ENCODE results near the gene ZNF428.
"Not testable (repeated sequence)": the region's sequence is repeated elsewhere in the genome, so short reads cannot be mapped to it uniquely, and the experiment has no call there.

ZNF428 gene

DNA sequence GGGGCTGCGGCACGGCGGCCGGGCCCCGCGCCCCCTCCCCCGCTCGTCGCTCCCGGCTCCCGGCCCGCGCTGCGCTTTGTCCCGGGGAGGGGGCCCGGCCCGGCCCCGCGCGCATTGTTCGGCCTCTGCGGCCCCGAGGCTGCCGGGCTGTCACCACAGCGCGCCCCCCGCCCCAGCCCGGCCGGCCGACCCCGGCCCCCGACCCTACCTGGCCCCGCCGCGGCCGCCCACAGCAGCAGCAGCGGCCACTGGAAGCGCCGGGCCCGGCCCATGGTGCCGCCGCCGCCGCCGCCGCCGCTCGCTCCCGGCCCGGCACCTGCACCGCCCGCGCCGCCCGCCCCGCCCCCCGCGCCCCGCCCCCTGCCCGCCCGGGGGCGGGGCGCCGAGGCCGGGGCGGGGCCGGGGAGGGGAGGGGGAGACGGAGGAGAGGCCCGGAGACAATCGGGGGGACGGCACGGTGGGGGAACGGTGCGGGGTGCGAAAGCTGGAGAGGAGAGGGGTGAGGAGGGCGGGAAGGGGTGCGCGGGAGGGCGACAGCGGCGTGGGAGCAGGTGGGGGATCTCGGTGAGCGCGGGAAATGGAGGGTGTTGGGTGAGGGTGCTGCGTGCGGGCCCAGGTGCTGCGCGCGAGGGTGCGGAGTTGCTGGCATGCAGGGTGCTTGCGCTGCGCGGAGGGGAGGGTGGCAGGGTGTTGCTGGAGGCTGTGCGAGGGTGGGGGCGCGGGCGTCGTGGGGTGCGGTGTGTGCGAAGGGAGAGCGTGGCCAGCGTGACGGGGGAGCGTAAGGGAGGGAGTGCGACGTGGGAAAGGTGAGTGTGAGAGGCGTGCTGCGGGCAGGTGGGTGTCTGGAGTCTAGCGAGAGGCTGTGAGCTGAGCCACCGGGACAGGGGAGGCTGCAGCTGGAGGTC lies 20.3 kb upstream of the ZNF428 start, which contains the start of gene CADM4:
Gene CADM4, minus strand, starts transcription at position 332 of the 905 bp plus-strand sequence. Its CDS starts 60 bp downstream, at position 272.
- DNase-seq (ENCODE audit: low read depth in 2 of 2): peak in 1 of 2 donors; percentile 16

DNA sequence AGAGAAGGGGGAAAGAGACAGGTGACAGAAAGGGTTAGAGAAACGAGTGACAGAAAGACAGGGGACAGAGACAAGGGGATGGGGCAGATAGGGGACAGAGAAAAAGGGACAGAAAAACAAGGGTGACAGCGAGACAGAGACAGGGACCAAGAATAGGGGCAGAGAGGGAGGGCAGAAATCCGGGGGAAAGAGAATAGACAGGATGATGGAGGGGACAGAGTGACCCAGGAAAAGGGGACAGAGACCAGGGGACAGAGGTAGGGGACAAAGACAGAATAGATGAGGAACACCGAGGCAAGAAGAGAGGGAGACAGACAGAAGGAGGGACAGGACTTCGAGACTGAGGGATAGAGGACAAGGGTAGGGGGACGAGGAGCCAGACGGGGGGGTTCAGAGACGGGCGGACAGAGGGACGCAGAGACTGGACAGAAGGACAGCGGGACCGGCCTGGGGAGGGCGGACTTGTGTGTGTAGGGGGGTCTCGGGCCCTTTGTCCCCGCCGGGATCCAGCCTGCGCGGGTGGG lies 19.6 kb upstream of the ZNF428 start:
- DNase-seq (ENCODE audit: low read depth in 2 of 2): no peak

- DNase-seq (ENCODE audit: low read depth in 2 of 2): no peak
Measured at GRCh38 chr19:43638214-43638994, 19.0 kb upstream of the ZNF428 start.

DNA sequence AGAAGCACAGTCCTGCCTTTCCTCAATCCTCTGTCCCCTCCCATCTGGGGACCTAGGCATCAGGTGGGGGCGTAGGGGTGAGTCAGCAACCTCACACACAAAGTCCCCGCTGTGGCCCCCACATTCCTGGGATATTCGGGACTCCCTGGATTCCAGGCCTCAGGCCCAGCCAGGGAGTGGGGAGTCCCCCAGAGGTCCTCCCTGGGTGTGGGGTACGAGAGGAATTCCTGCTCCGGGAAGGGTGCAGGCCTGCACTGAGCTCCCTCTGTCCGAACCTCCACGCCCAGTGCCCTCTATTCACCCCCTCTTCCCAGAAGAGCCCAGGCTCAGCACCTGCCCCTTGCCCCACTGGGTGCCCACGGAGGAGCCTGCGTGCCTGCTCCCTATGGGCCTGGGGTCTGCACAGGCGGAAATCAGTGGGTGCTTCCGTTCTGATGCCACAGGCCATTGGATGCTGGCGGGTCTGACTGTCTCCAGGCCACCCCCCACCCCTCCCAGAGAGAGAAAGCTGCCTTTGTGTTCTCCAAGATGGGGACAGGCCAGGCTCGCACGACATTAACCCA lies 16.8 kb upstream of the ZNF428 start:
- DNase-seq (ENCODE audit: low read depth in 2 of 2): no peak

DNA sequence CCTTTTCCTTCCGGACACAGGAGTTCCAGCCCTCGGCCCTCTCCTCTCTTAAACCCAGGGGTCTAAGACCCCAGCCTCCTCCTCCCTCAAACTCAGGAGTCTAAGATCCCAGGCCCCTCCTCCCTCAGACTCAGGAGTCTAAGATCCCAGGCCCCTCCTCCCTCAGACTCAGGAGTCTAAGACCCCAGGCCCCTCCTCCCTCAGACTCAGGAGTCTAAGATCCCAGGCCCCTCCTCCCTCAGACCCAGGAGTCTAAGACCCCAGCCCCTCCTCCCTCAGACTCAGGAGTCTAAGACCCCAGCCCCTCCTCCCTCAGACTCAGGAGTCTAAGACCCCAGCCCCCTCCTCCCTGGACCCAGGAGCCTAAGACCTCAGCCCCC lies 16.1 kb upstream of the ZNF428 start:
- not testable (repeated sequence) for DNase-seq (ENCODE audit: low read depth in 2 of 2)

DNA sequence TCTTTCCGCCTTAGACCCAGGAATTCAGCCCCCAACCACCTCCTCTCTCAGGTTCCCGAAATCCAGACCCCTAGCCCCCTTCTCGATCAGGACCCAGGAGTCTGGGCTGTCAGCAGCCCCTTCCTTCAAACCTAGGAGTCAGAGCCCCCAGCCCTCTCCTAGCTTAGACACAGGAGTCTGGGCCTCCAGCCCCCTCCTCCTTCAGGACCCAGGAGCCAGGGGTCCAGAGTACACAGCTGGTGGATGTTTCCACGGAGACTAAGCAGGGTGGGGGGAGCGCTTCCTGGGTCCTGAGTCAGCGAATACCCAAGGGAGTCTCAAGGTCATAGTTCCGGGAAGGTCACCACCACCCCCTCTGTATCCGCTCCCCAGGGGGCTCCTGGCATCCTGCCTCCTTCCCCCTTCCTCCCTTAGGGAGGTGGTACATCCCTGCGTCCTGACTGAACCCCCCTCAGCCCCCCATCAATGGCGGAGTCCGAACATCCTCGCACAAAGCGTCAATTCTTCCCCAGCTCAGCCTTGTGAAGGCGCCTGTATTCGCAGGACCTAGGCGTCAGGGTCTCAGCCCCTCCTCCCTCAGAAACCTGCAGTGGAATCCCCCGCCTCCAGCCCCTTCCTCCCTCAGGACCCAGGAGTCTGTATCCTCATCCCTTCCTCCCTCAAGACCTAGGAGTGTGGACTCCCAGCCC lies 15.6 kb upstream of the ZNF428 start:
- DNase-seq (ENCODE audit: low read depth in 2 of 2): no peak

GRCh38 chr19:43634506-43634871 lies 15.1 kb upstream of the ZNF428 start:
- no peak for DNase-seq (ENCODE audit: low read depth in 2 of 2)

GRCh38 chr19:43634068-43634467 lies 14.6 kb upstream of the ZNF428 start:
- DNase-seq (ENCODE audit: low read depth in 2 of 2): no peak

DNA sequence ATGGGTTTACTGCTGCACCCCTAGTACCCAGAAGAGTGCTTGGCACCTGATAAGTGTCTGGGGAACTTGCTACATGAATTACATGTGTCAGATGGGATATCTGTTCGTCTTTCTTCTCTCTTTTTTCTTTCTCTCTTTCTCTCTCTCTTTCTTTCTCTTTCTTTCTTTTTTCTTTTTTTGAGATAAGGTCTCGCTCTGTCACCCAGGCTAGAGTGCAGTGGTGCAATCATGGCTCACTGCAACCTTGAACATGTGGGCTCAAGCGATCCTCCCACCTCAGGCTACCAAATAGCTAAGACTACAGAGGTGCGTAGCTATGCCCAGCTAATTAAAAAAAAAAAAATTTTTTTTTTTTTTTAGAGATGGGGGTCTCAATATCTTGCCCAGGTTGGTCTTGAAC lies 14.1 kb upstream of the ZNF428 start:
- no peak for DNase-seq (ENCODE audit: low read depth in 2 of 2)

GRCh38 chr19:43631491-43631890 lies 12.1 kb upstream of the ZNF428 start:
- DNase-seq (ENCODE audit: low read depth in 2 of 2): no peak

DNA sequence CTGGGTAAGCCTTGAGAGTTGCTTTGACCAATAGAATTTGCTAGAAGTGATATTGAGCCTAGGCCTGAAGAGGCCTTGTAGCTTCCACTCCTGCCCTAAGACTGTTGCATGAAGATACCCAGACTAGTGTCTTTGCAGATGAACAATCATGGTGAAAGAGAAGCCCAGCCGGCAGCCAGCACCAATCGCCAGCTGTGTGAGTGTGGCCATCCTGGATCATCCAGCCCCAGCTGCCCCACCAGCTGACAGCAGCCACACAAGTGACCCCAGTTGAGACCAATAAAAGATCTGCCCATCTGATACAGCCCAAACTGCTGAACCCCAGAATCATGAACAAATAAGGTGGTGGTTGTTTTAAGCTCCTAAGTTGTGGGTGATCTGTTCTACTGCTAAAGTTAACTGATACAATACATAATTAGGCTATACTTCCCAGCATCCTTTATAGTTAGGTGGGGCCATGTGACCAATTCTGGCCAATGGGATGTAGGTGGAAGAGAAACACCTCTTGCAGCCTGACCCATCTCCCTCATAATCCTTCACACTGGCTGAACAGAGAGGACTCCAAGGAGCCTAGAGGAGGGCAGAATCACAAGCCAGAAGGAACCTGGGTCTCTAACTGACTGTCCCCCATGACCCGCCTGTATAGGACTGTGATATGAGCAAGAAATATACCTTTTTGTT lies 9.4 kb upstream of the ZNF428 start:
- no peak for DNase-seq (ENCODE audit: low read depth in 2 of 2)

DNA sequence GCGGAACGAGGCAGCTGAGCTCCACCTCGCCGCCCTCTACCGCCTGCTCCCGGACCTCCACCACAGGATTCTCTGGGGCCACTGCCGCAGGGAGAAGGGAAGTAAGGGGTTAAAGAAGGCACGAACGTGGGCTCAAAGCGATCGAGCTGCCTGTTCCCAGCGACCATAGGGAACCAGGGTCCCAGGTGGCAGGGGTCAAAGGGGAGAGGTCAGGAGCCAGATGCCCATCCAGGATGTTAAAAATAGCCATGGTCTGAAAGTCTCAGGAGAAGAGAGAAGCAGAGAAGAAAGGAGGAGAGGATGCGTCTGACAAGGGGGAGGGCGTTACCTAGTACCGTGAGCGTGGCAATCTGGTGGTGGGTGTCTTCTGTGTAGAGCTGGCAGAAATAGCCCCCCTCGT lies 7.4 kb upstream of the ZNF428 start:
- DNase-seq (ENCODE audit: low read depth in 2 of 2): no peak

DNA sequence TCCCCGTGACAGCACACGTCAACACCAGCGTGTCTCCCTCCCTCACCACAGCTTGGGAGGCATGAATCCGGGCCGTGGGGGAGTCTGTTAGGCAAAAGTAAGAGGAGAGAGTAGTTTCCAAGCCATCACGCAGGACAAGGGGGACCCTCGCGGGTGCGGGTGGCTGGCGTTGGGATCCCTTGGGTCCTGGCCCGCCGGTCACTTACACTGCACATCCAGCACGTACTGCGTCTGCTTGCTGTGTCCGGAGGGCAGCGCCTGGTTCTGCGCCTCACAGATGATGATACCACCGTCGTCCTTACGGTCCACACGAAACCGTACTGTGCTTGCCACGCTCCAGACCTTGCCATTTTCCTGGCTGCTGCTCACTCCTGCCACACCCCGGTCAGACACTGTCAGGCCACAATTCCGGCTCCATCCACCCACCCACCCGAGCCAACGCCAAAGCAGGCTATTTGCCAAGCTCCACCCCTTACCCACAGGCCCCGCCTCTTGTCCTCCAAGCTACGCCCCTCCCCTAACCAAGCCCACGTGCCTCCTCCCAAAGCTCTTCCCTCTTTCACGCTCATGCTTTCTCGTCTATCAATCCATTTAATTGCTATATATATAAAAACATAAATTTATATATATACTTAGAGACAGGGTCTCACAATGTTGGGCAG lies 6.6 kb upstream of the ZNF428 start:
- no peak for DNase-seq (ENCODE audit: low read depth in 2 of 2)

- peak; percentile 51 to 68 for DNase-seq (ENCODE audit: low read depth in 2 of 2)
Measured at GRCh38 chr19:43624933-43625332, 5.5 kb upstream of the ZNF428 start.

DNA sequence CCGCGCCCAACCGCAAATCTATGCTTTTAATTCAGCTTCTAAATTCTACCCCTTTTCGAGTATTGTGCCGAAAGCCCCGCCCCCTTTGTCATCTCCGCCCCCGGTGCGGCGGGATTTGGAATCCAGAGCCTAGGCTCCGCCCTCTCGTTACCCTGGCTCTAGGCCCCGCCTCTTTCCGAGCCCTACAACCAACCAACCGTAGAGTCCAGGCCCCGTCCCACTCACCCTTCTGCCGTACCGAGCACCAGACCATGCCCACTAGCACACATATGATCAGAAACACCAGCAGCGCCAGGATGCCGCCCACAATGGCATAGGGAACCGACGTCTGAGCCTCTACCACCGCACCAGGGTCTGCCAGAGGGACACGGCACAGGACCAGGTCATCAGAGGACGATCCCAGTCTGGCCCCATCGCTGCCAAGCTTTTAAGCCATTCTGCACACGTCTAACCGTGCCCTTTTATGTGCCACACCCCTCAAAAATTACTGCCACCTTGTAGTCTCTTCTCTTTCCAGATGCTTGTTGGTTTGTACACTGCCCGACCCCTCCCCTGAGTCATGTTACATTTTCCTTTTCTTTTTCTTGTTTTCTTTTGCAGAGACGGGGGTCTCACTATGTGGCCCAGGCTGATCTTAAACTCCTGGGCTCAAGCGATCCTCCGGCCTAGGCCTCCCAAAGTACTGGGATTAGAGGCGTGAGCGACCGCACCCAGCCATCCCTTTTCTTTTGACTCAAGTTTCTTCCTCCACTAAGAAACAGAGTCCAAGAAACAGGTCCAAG lies 4.7 kb upstream of the ZNF428 start:
- no peak for DNase-seq (ENCODE audit: low read depth in 2 of 2)

DNA sequence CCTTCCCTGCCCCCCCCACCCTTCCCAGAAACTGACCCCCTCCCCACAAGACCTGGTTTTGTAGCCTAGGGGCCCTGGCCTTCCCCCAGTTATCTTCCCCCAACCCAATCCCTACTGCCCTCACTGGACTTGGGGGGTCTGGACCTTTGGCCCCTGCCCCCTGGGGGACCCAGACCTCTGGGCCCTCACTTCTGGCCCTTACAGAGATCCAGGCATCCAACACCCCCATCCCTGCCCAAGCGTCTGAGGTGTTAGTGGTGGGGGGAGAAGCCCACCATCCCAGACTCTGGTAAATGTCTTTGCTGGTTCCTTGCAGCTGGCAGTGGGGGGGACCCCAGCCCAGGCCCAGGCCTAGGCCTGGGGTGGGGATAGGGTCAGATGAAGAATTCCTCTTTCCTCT lies 3.5 kb upstream of the ZNF428 start:
- no peak for DNase-seq (ENCODE audit: low read depth in 2 of 2)

GRCh38 chr19:43622070-43622469 lies 2.6 kb upstream of the ZNF428 start:
- DNase-seq (ENCODE audit: low read depth in 2 of 2): no peak

- peak in 1 of 2 donors; percentile 77 for DNase-seq (ENCODE audit: low read depth in 2 of 2)
Measured at GRCh38 chr19:43620061-43621001, 902 bp upstream of the ZNF428 start.

DNA sequence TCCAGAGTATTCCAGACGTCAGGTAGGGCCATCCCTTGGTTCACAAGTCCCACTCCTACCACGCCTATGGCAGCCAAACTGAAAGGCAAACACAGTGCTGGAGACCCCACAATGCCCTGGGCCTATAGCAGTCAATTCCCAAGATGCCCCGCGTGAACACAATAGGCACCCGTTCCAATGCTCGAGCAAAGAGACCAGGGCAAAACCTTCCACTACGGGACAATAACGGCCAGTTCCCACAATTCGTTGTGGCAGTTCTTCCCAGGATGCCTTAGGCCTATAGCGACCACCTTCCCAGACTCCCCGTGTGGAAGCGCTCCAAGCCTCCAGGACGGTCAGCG lies 538 bp downstream of the ZNF428 start:
- DNase-seq (ENCODE audit: low read depth in 2 of 2): no peak
